ENCODE data around the gene TRIL.

GRCh38 chr7:28905464-28905863, 52.7 kb downstream of the TRIL start:
- TF ChIP-seq CTCF (IDR thresholded peaks at IDR 0.05) (no peak), EP300 (IDR thresholded peaks at IDR 0.05) (no peak), POLR2AphosphoS5 (IDR thresholded peaks at IDR 0.05) (no peak), POLR2A (IDR thresholded peaks at IDR 0.05; ENCODE audit: low read depth) (no peak)

Data from esophagus muscularis mucosa (tissue), 4 donors.